SU-DHL-6 (cell line): ENCODE data around the gene ZCCHC7.

Source experiments
- CTCF ChIP-seq: fragments of 200-600 bp; sonication (generic); IDR thresholded peaks from one replicate; pipeline ENCODE4 v1.5.1; 2017; ENCODE audit warnings: antibody characterized with exemption, mild to moderate bottlenecking, low read length, moderate library complexity; ENCODE audit not compliant: insufficient read depth, poor library complexity, severe bottlenecking
- EZH2phosphoT487 ChIP-seq: fragments of 200-600 bp; sonication (generic), shearing (Covaris generic); conservative IDR thresholded peaks from 2 replicates; pipeline ENCODE4 v1.6.1; 2018; ENCODE audit warnings: mild to moderate bottlenecking, antibody characterized with exemption, low read length, moderate library complexity, mixed read lengths

- TF ChIP-seq CTCF (no peak), EZH2phosphoT487 (no peak)
These were observed 260.8 kb downstream of the ZCCHC7 start for GRCh38 chr9:37381094-37381741.
